Ishikawa (cell line): Measurements from ENCODE around the gene TRAF7.

Source experiments
- CEBPB ChIP-seq: IDR thresholded peaks from 2 replicates; pipeline ENCODE4 v1.6.1; 2012
- RAD21 ChIP-seq: IDR thresholded peaks from 2 replicates; pipeline ENCODE4 v1.6.1; 2012; ENCODE audit warnings: low read depth
- TAF1 ChIP-seq: IDR thresholded peaks from 2 replicates; pipeline ENCODE4 v1.6.1; 2012; ENCODE audit warnings: low read depth, mild to moderate bottlenecking
- YY1 ChIP-seq: IDR thresholded peaks from 2 replicates; pipeline ENCODE4 v1.6.1; 2012; ENCODE audit warnings: low read depth

DNA sequence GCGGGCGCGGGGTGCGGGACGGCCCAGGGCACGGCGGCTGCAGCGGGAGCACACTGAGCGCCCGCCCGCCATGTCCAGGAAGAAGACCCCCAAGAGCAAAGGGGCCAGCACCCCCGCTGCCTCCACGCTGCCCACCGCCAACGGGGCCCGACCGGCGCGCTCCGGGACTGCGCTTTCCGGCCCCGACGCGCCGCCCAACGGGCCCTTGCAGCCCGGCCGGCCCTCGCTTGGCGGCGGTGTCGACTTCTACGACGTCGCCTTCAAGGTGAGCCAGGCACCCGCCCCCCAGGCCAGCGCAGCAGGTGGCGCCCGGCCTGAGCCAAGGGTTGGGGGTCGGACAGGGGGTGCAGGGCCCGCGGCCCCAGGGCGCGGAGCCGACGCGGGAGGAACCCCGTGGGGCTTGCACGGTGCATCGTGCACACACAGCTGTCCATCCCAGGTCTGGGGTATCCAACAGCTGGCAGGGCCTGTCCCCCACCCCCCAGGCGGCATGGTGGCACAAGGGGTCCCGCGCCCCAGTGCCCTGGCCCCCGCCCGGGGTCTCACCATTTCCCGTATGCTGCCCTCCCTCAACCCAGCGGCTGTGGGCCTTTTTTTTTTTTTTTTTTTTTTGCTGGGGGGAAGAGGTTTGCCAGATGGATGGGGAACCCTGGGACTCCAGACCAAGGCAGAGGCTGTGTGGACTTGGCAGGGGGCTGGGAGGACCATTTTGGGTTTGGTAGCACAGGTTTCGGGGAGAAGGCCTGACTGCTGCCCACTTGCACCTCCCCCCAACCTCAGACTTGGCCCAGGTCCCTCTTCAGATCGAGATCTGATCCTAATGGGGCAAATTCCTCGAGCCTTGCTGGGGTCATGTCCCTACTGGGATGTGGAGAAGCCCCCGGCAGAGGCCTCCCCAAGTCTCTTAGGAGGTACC, 6.6 kb upstream of the TRAF7 start:
- TF ChIP-seq TAF1: no peak
- TF ChIP-seq CEBPB: no peak
- no peak for TF ChIP-seq RAD21
- TF ChIP-seq YY1: no peak
